GM12892 (cell line): ENCODE results near the gene BCKDK.

ENCODE experiments used
- POLR2AphosphoS5 ChIP-seq: IDR thresholded peaks from 2 replicates; pipeline ENCODE4 v1.6.1; 2011; ENCODE audit warnings: low read depth, low read length, control low read depth
- TAF1 ChIP-seq: IDR thresholded peaks from 2 replicates; pipeline ENCODE4 v1.6.1; 2011; ENCODE audit warnings: low read depth, mild to moderate bottlenecking, control low read depth, low read length, borderline replicate concordance

GRCh38 chr16:31089199-31089598 is 19.0 kb upstream of the BCKDK start:
- TF ChIP-seq TAF1 (no peak), POLR2AphosphoS5 (no peak)
